B cell (primary cell): ENCODE data around the gene GNAI2.

Experiments
- CTCF ChIP-seq: fragments of 200-600 bp; IDR thresholded peaks from one replicate; pipeline ENCODE4 v1.8.0; 2022; ENCODE audit warnings: antibody characterized with exemption, mild to moderate bottlenecking
- EZH2 ChIP-seq: IDR thresholded peaks from 2 replicates; pipeline ENCODE4 v1.6.1; 2012; ENCODE audit warnings: borderline replicate concordance, low read depth, mild to moderate bottlenecking, moderate library complexity, low read length; ENCODE audit not compliant: insufficient read depth, poor library complexity, severe bottlenecking

DNA sequence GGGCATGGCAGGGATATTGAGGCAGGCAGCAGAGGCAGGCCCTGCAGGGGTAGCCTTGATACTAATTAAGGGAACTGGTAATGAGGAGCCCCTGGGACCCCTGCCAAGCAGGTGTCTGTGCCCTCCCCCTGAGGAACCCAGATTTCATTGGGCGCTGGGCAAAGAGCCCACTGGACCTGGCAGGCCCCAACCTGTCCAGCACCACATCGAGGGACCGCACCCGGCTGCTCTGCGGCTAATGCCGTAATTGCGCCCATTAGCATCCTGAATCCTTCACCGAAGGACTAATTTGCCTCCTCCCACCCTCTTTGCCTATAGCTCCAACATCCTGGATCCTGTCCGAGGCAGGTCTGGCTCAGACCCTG is 19.2 kb downstream of the GNAI2 start:
- TF ChIP-seq CTCF: no peak
- TF ChIP-seq EZH2: no peak
